NB4 (cell line): ENCODE data around the gene CHST1.
A peak's percentile ranks its signal among the peaks of the same experiment; 100 is the strongest.

ENCODE experiments used
- DNase-seq: peaks from one replicate; pipeline ENCODE4 v3.0.0; 2010; ENCODE audit warnings: low read depth
- H3K4me3 ChIP-seq: one replicate; pipeline ENCODE4 v1.5.1; 2011; ENCODE audit warnings: mild to moderate bottlenecking, low read depth, low read length, moderate library complexity
- CTCF ChIP-seq: IDR thresholded peaks from one replicate; pipeline ENCODE4 v1.5.1; 2012; ENCODE audit warnings: low read depth, low read length
- MAX ChIP-seq: IDR thresholded peaks from 2 replicates; pipeline ENCODE4 v1.6.1; 2011; ENCODE audit warnings: low read depth, low read length
- MYC ChIP-seq: IDR thresholded peaks from 2 replicates; pipeline ENCODE4 v1.6.1; 2011; ENCODE audit warnings: low read depth, low read length
- POLR2A ChIP-seq: IDR thresholded peaks from 2 replicates; pipeline ENCODE4 v1.6.1; 2011; ENCODE audit warnings: mild to moderate bottlenecking; ENCODE audit not compliant: insufficient read length; ENCODE audit errors: extremely low read depth

The CHST1 gene

GRCh38 chr11:45704133-45704532 is 38.7 kb upstream of the CHST1 start:
- DNase-seq: no peak
- no peak overlapping the region for H3K4me3 ChIP-seq
- no peak for TF ChIP-seq CTCF
- TF ChIP-seq MAX: no peak
- no peak for TF ChIP-seq MYC
- TF ChIP-seq POLR2A: no peak

GRCh38 chr11:45702511-45702910 is 37.1 kb upstream of the CHST1 start:
- no peak for TF ChIP-seq CTCF
- no peak for TF ChIP-seq POLR2A
- no peak for TF ChIP-seq MAX
- no peak for TF ChIP-seq MYC
- H3K4me3 ChIP-seq: no peak overlapping the region
- DNase-seq: no peak

GRCh38 chr11:45698777-45699497 is 33.5 kb upstream of the CHST1 start:
- no peak overlapping the region for H3K4me3 ChIP-seq
- DNase-seq: no peak

GRCh38 chr11:45692808-45693453 is 27.5 kb upstream of the CHST1 start:
- no peak overlapping the region for H3K4me3 ChIP-seq
- TF ChIP-seq MAX (no peak), POLR2A (no peak), MYC (no peak), CTCF (no peak)
- DNase-seq: peak; percentile 30

More at GRCh38 chr11:45698777-45699497, 33.5 kb upstream of the CHST1 start:
- TF ChIP-seq POLR2A (no peak), CTCF (no peak)

- TF ChIP-seq MAX (no peak), MYC (no peak), POLR2A (no peak), CTCF (no peak)
- no peak overlapping the region for H3K4me3 ChIP-seq
- no peak for DNase-seq
Measured at GRCh38 chr11:45688472-45689033, 23.1 kb upstream of the CHST1 start.
